GM23338 (cell line): ENCODE data around the gene PNMA1. TPM values are rescaled to one million over a fixed set of nuclear protein-coding genes. Genes with fewer than 3 reads are reported as not detected.

Source experiments
- ATAC-seq: fragments of 200-7000 bp; cut with Tn5 transposase; 3 replicates; pipeline ENCODE4 v1.9.1; 2020
- DNase-seq: peaks from one replicate; pipeline ENCODE4 v3.0.0-alpha.2; 2015; ENCODE audit warnings: low spot score
- H2AFZ ChIP-seq: fragments of 200-600 bp; sonication (generic); 2 replicates; pipeline ENCODE4 v1.8.0; 2016; ENCODE audit warnings: antibody characterized with exemption, mild to moderate bottlenecking, moderate library complexity
- H3F3A ChIP-seq: fragments of 200-600 bp; sonication (generic); replicated peaks from 2 replicates; pipeline ENCODE4 v1.8.0; 2017; ENCODE audit warnings: antibody characterized with exemption, mixed run types, low read depth
- H3K27ac ChIP-seq: fragments of 200-600 bp; sonication (generic); 2 replicates; pipeline ENCODE4 v1.6.1; 2016; ENCODE audit warnings: low read depth
- H3K27me3 ChIP-seq: fragments of 200-600 bp; sonication (generic); 2 replicates; pipeline ENCODE4 v1.8.0; 2016; ENCODE audit warnings: mild to moderate bottlenecking, mixed run types, moderate library complexity; ENCODE audit not compliant: insufficient read depth
- H3K36me3 ChIP-seq: fragments of 200-600 bp; sonication (generic); 2 replicates; pipeline ENCODE4 v1.8.0; 2016; ENCODE audit warnings: mild to moderate bottlenecking; ENCODE audit not compliant: insufficient read depth
- H3K4me1 ChIP-seq: fragments of 200-600 bp; sonication (generic); 2 replicates; pipeline ENCODE4 v1.8.0; 2016; ENCODE audit warnings: mild to moderate bottlenecking, moderate library complexity; ENCODE audit not compliant: insufficient read depth
- H3K4me2 ChIP-seq: fragments of 200-600 bp; sonication (generic); 2 replicates; pipeline ENCODE4 v1.7.1; 2017; ENCODE audit warnings: mixed run types
- H3K4me3 ChIP-seq: fragments of 200-600 bp; sonication (generic); 2 replicates; pipeline ENCODE4 v1.6.1; 2016; ENCODE audit warnings: mixed run types
- H3K79me2 ChIP-seq: fragments of 200-600 bp; sonication (generic); replicated peaks from 2 replicates; pipeline ENCODE4 v1.8.0; 2017; ENCODE audit warnings: mild to moderate bottlenecking; ENCODE audit not compliant: insufficient read depth
- H3K9me2 ChIP-seq: fragments of 200-600 bp; sonication (generic); 2 replicates; pipeline ENCODE4 v1.8.0; 2017; ENCODE audit not compliant: insufficient read depth
- H4K20me1 ChIP-seq: fragments of 200-600 bp; sonication (generic); replicated peaks from 2 replicates; pipeline ENCODE4 v1.8.0; 2017; ENCODE audit warnings: mild to moderate bottlenecking; ENCODE audit not compliant: insufficient read depth
- H3K27ac Mint-ChIP-seq: 2 replicates; pipeline ENCODE4 v1.8.0; 2020; ENCODE audit warnings: inconsistent platforms, mild to moderate bottlenecking, moderate library complexity, mixed read lengths
- H3K27me3 Mint-ChIP-seq: 3 replicates; pipeline ENCODE4 v1.8.0; 2022; ENCODE audit warnings: low read depth, mild to moderate bottlenecking, moderate library complexity, mixed read lengths, inconsistent platforms; ENCODE audit not compliant: insufficient read depth, poor library complexity
- H3K36me3 Mint-ChIP-seq: 3 replicates; pipeline ENCODE4 v1.8.0; 2021; ENCODE audit warnings: low read depth, mild to moderate bottlenecking, inconsistent platforms, moderate library complexity, mixed read lengths
- H3K4me1 Mint-ChIP-seq: 3 replicates; pipeline ENCODE4 v1.8.0; 2020; ENCODE audit warnings: mild to moderate bottlenecking, inconsistent platforms, mixed read lengths
- H3K4me3 Mint-ChIP-seq: 3 replicates; pipeline ENCODE4 v1.8.0; 2021; ENCODE audit warnings: moderate library complexity, mild to moderate bottlenecking, inconsistent platforms, mixed read lengths
- H3K9me3 Mint-ChIP-seq: 3 replicates; pipeline ENCODE4 v1.8.0; 2020; ENCODE audit warnings: moderate library complexity, mild to moderate bottlenecking, inconsistent platforms, mixed read lengths
- CREB1 ChIP-seq: fragments of 250-450 bp; sonication (Bioruptor Pico); IDR thresholded peaks from 2 replicates; pipeline ENCODE4 v1.5.0; 2020; ENCODE audit warnings: low read depth, mild to moderate bottlenecking, moderate library complexity
- CTCF ChIP-seq, 2 experiments: fragments of 200-600 bp in 1 of 2; sonication (generic) in 1 of 2; conservative IDR thresholded peaks; 2 replicates each; pipeline versions ENCODE4 v1.5.1 to v1.6.1; 2016 to 2017; ENCODE audit warnings: antibody characterized with exemption in 2 of 2, low read depth in 2 of 2, mild to moderate bottlenecking in 2 of 2, moderate library complexity in 1 of 2
- ETS1 ChIP-seq: IDR thresholded peaks from 2 replicates; pipeline ENCODE4 v1.6.1; 2016; ENCODE audit warnings: antibody characterized with exemption
- EZH2 ChIP-seq: fragments of 200-600 bp; sonication (generic); IDR thresholded peaks from one replicate; pipeline ENCODE4 v1.8.0; 2017; ENCODE audit warnings: antibody characterized with exemption, mild to moderate bottlenecking, low read depth; ENCODE audit not compliant: unreplicated experiment
- EZH2phosphoT487 ChIP-seq: fragments of 200-600 bp; sonication (generic); IDR thresholded peaks from one replicate; pipeline ENCODE4 v1.8.1; 2018; ENCODE audit warnings: antibody characterized with exemption; ENCODE audit not compliant: unreplicated experiment
- JUNB ChIP-seq: IDR thresholded peaks from one replicate; pipeline ENCODE4 v1.6.1; 2016; ENCODE audit warnings: antibody characterized with exemption; ENCODE audit not compliant: unreplicated experiment
- NANOG ChIP-seq: IDR thresholded peaks from 2 replicates; pipeline ENCODE4 v1.6.1; 2016; ENCODE audit warnings: antibody characterized with exemption, borderline replicate concordance
- POLR2AphosphoS5 ChIP-seq: IDR thresholded peaks from 2 replicates; pipeline ENCODE4 v1.6.1; 2016; ENCODE audit warnings: antibody characterized with exemption, low read depth
- REST ChIP-seq: IDR thresholded peaks from one replicate; pipeline ENCODE4 v1.6.1; 2018; ENCODE audit warnings: antibody characterized with exemption; ENCODE audit not compliant: unreplicated experiment
- STAT1 ChIP-seq: IDR thresholded peaks from one replicate; pipeline ENCODE4 v1.6.1; 2016; ENCODE audit warnings: antibody characterized with exemption; ENCODE audit not compliant: unreplicated experiment
- ZNF114 ChIP-seq: fragments of 250-450 bp; sonication (Bioruptor Pico); IDR thresholded peaks from 2 replicates; pipeline ENCODE4 v1.5.0; 2020; ENCODE audit warnings: mild to moderate bottlenecking, moderate library complexity
- ZNF331 ChIP-seq: fragments of 250-450 bp; sonication (Bioruptor Pico); IDR thresholded peaks from 2 replicates; pipeline ENCODE4 v1.5.0; 2020; ENCODE audit warnings: low read depth, mild to moderate bottlenecking, moderate library complexity
- ZNF462 ChIP-seq: fragments of 250-450 bp; sonication (Bioruptor Pico); IDR thresholded peaks from 2 replicates; pipeline ENCODE4 v1.5.0; 2020; ENCODE audit warnings: mild to moderate bottlenecking, moderate library complexity
- polyA plus RNA-seq: library from polyadenylated mRNA; unstranded; fragments of >200 nt; fragmentation: Nextera tagmentation; extraction: Ambion mirVana; gene quantifications from 2 replicates; pipeline ENCODE4 v1.2.1, GENCODE V29; 2016
- total RNA-seq: library from RNA; depleted of rRNA; stranded (reverse); fragments of >200 nt; shearing (Covaris generic); gene quantifications from 2 replicates; pipeline ENCODE4 v1.2.3, GENCODE V29; 2014

The PNMA1 gene
- total and polyA plus RNA-seq, 2 experiments from 2014 or later = 18.2 to 32.9 TPM

GRCh38 chr14:73757876-73758391 is 43.8 kb upstream of the PNMA1 start:
- DNase-seq = no peak
- TF ChIP-seq ZNF462 (CRISPR knock-in tag) (no peak), POLR2AphosphoS5 (no peak), NANOG (no peak), REST (no peak), EZH2 (no peak), JUNB (no peak), CREB1 (no peak), ZNF331 (CRISPR knock-in tag) (no peak), ETS1 (no peak), ZNF114 (CRISPR knock-in tag) (no peak), EZH2phosphoT487 (no peak), CTCF (conservative IDR thresholded peaks at IDR 0.05; ENCODE audit: low read depth in 2 of 2) (no peak), STAT1 (no peak)

More at GRCh38 chr14:73757876-73758391, 43.8 kb upstream of the PNMA1 start:
- Histone ChIP-seq H3F3A (0 out of 2 replicates have a peak, but pooled peaks cover 8% of the 10 kb centered on the region), H3K27me3 (peaks cover 38% of the 10 kb centered on the region), H3K4me1 (peaks cover 25% of the 10 kb centered on the region), H3K36me3 (no peaks in the 10 kb centered on the region), H3K4me3 (peak overlapping the region; percentile 91), H4K20me1 (peaks cover 11% of the 10 kb centered on the region), H3K9me2 (no peaks in the 10 kb centered on the region), H2AFZ (no peak overlapping the region; the same call in 1 of the 2 replicates), H3K79me2 (peaks cover 31% of the 10 kb centered on the region), H3K4me2 (peak overlapping the region; percentile 99), H3K27ac (no peak overlapping the region)
- H3K27me3 Mint-ChIP-seq = peaks cover 43% of the 10 kb centered on the region
- H3K4me1 Mint-ChIP-seq = peaks cover 66% of the 10 kb centered on the region
- no peak for ATAC-seq
- no peaks in the 10 kb centered on the region; the same call in 2 of the 3 replicates for H3K9me3 Mint-ChIP-seq
- no peak overlapping the region for H3K27ac Mint-ChIP-seq
- H3K4me3 Mint-ChIP-seq = peak overlapping the region; percentile 73
- H3K36me3 Mint-ChIP-seq = no peaks in the 10 kb centered on the region; the same call in 2 of the 3 replicates
